HepG2 (cell line): ENCODE results near the gene ANKS1A.
A peak's percentile ranks its signal among the peaks of the same experiment; 100 is the strongest.

ENCODE experiments used
- CEBPB ChIP-seq: IDR thresholded peaks from 2 replicates; pipeline ENCODE4 v1.6.1; 2011; ENCODE audit warnings: low read depth, low read length, improper control_type of control experiment, borderline replicate concordance
- CHD4 ChIP-seq: fragments of 200-600 bp; sonication (generic); IDR thresholded peaks from 2 replicates; pipeline ENCODE4 v1.7.0; 2017; ENCODE audit warnings: mild to moderate bottlenecking, low read length, borderline replicate concordance
- HNRNPK ChIP-seq: fragments of 200-400 bp; formaldehyde crosslinking; IDR thresholded peaks from 2 replicates; pipeline ENCODE4 v1.6.1; 2018; ENCODE audit warnings: low read length, low read depth, moderate library complexity, mild to moderate bottlenecking; ENCODE audit not compliant: poor library complexity, severe bottlenecking
- MAFK ChIP-seq, 2 experiments: IDR thresholded peaks in 1 of 2; conservative IDR thresholded peaks in 1 of 2; 2 replicates each; pipeline ENCODE4 v1.6.1; 2011; ENCODE audit warnings: improper control_type of control experiment in 2 of 2, low read length in 2 of 2
- POLR2AphosphoS2 ChIP-seq: IDR thresholded peaks from 2 replicates; pipeline ENCODE4 v1.6.1; 2011; ENCODE audit warnings: low read depth, low read length, improper control_type of control experiment
- ZNF674 ChIP-seq: sonication (generic); formaldehyde crosslinking; IDR thresholded peaks from 2 replicates; pipeline ENCODE4 v1.5.0; 2020; ENCODE audit warnings: low read depth, mild to moderate bottlenecking, missing genetic modification reagents
- TF ChIP-seq, protein P1 (sequence below): sonication (generic); formaldehyde crosslinking; IDR thresholded peaks from 2 replicates; pipeline ENCODE4 v1.4.0; 2020; ENCODE audit warnings: mild to moderate bottlenecking, missing genetic modification reagents
- TF ChIP-seq, protein P2 (sequence below): sonication (generic); formaldehyde crosslinking; IDR thresholded peaks from 2 replicates; pipeline ENCODE4 v1.4.0; 2020; ENCODE audit warnings: low read depth, mild to moderate bottlenecking, missing genetic modification reagents
- TF ChIP-seq, protein P3 (sequence below): sonication (generic); formaldehyde crosslinking; IDR thresholded peaks from 2 replicates; pipeline ENCODE4 v1.5.0; 2020; ENCODE audit warnings: mild to moderate bottlenecking, missing genetic modification reagents, moderate library complexity

DNA sequence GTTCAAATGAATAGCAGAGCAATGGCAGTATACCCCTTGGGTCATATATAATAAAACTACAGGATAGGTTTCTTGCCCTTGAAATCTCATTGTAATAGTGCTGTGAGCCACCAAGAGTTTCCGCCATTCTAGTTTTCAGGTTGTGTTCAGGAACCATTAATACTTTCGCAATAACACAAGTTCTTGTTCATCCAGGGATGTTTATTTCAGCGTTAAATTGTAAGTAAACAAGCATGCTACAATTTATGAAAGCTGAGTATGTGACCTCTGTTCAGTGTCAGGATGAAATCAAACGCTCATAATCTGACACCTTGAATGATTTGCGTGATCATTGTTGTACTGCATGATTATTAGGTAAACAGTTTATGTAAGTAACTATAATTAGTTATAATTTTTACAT is 22.8 kb downstream of the ANKS1A start:
- TF ChIP-seq ZNF674 (CRISPR knock-in tag), result no peak
- TF ChIP-seq CEBPB, result peak; percentile 76
- no peak for TF ChIP-seq HNRNPK
- TF ChIP-seq, protein P1, sequence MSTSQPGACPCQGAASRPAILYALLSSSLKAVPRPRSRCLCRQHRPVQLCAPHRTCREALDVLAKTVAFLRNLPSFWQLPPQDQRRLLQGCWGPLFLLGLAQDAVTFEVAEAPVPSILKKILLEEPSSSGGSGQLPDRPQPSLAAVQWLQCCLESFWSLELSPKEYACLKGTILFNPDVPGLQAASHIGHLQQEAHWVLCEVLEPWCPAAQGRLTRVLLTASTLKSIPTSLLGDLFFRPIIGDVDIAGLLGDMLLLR (CRISPR knock-in tag), result no peak
- no peak for TF ChIP-seq CHD4
- TF ChIP-seq POLR2AphosphoS2, result no peak
- TF ChIP-seq, protein P2, sequence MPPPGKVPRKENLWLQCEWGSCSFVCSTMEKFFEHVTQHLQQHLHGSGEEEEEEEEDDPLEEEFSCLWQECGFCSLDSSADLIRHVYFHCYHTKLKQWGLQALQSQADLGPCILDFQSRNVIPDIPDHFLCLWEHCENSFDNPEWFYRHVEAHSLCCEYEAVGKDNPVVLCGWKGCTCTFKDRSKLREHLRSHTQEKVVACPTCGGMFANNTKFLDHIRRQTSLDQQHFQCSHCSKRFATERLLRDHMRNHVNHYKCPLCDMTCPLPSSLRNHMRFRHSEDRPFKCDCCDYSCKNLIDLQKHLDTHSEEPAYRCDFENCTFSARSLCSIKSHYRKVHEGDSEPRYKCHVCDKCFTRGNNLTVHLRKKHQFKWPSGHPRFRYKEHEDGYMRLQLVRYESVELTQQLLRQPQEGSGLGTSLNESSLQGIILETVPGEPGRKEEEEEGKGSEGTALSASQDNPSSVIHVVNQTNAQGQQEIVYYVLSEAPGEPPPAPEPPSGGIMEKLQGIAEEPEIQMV, result no peak
- TF ChIP-seq MAFK (conservative IDR thresholded peaks at IDR 0.05 in 1 of 2, IDR thresholded peaks at IDR 0.05 in 1 of 2; ENCODE audit: low read length in 2 of 2), result no peak
- TF ChIP-seq, protein P3, sequence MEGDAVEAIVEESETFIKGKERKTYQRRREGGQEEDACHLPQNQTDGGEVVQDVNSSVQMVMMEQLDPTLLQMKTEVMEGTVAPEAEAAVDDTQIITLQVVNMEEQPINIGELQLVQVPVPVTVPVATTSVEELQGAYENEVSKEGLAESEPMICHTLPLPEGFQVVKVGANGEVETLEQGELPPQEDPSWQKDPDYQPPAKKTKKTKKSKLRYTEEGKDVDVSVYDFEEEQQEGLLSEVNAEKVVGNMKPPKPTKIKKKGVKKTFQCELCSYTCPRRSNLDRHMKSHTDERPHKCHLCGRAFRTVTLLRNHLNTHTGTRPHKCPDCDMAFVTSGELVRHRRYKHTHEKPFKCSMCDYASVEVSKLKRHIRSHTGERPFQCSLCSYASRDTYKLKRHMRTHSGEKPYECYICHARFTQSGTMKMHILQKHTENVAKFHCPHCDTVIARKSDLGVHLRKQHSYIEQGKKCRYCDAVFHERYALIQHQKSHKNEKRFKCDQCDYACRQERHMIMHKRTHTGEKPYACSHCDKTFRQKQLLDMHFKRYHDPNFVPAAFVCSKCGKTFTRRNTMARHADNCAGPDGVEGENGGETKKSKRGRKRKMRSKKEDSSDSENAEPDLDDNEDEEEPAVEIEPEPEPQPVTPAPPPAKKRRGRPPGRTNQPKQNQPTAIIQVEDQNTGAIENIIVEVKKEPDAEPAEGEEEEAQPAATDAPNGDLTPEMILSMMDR (CRISPR knock-in tag), result no peak
